Measurements from ENCODE around the gene CAMK4. TPM values are rescaled to one million over a fixed set of nuclear protein-coding genes. Genes with fewer than 3 reads are reported as not detected.

CAMK4 gene
- total RNA-seq, 1 experiment from 2014 or later: 10.2 TPM

DNA sequence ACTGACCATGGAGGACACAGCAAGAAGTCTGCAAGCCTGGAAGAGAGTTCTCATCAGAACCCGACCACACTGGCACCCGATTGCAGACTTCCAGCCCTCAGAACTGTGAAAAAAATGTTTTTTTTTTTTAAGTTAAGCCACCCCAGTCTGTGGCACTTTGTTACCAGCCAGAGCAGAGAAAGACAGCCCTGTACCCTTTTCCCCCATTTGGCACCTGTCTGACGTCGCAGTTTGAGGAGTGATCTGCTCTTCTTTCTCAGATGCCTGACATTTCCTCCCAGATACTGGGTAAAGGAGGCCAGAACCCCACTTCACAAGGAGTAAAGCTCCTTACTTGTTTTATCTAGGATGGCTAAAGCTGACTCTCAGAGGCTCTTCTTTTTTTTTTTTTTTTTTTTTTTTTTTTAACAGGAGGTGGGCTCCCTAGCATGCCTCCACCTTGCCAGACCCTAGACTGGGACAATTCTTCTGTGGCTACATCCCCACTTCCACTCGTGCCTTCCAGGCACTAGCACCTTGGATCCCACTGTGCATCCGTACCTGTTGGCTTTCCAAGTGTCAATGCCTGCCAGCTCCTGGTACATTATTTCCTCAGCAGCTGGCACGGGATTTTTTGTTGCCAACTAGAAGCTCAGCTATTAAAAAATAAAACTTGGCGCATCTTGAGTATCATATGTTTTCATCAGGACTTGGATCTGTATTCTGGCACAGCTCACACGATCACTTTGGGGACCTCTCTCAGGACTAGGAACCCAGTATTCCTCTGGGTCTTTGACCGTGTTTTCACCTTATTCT lies 14.4 kb downstream of the CAMK4 start (continued):
- TF ChIP-seq, protein P1, sequence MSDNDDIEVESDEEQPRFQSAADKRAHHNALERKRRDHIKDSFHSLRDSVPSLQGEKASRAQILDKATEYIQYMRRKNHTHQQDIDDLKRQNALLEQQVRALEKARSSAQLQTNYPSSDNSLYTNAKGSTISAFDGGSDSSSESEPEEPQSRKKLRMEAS (IDR thresholded peaks at IDR 0.05): no peak
- TF ChIP-seq, protein P2, sequence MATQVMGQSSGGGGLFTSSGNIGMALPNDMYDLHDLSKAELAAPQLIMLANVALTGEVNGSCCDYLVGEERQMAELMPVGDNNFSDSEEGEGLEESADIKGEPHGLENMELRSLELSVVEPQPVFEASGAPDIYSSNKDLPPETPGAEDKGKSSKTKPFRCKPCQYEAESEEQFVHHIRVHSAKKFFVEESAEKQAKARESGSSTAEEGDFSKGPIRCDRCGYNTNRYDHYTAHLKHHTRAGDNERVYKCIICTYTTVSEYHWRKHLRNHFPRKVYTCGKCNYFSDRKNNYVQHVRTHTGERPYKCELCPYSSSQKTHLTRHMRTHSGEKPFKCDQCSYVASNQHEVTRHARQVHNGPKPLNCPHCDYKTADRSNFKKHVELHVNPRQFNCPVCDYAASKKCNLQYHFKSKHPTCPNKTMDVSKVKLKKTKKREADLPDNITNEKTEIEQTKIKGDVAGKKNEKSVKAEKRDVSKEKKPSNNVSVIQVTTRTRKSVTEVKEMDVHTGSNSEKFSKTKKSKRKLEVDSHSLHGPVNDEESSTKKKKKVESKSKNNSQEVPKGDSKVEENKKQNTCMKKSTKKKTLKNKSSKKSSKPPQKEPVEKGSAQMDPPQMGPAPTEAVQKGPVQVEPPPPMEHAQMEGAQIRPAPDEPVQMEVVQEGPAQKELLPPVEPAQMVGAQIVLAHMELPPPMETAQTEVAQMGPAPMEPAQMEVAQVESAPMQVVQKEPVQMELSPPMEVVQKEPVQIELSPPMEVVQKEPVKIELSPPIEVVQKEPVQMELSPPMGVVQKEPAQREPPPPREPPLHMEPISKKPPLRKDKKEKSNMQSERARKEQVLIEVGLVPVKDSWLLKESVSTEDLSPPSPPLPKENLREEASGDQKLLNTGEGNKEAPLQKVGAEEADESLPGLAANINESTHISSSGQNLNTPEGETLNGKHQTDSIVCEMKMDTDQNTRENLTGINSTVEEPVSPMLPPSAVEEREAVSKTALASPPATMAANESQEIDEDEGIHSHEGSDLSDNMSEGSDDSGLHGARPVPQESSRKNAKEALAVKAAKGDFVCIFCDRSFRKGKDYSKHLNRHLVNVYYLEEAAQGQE (IDR thresholded peaks at IDR 0.05; ENCODE audit: low read depth): no peak
- no peak for TF ChIP-seq ZFX (IDR thresholded peaks at IDR 0.05)
- no peak for TF ChIP-seq POLR2A (IDR thresholded peaks at IDR 0.05; ENCODE audit: borderline replicate concordance, extremely low read depth, insufficient read depth, insufficient read length)
- no peak for TF ChIP-seq EZH2phosphoT487 (IDR thresholded peaks at IDR 0.05; ENCODE audit: borderline replicate concordance)

DNA sequence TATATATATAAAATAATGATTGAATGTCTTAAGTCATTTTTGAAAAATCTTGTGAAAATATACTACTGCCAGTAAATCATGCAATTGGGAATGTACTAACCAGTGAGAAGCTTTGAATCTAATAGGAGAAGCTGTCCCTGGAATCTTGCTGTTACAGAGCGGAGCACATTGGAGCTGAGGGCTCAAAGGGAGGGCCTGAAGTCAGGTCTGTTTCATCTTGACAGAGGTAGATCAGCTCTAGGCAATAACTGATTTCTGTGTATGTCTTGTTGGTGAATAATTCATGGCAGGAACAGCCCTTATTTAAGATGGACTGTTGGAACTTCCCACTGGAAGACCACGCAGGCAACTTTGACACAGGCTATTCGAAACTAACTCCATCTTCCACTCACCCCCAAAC lies 17.5 kb downstream of the CAMK4 start:
- no peak overlapping the region for H3K27ac ChIP-seq (ENCODE audit: low read depth, low read length)
- no peaks in the 10 kb centered on the region for H3K9me2 ChIP-seq (ENCODE audit: insufficient read depth)
- no peaks in the 10 kb centered on the region for H4K20me1 ChIP-seq (ENCODE audit: insufficient read depth)
- peaks cover 4% of the 10 kb centered on the region for H3K27me3 ChIP-seq (ENCODE audit: insufficient read depth, low read length)
- RAD21 ChIA-PET (ENCODE audit: low non-redundant PET in 1 of 2, low total read pairs in 2 of 2, uncharacterized antibody in 2 of 2, unreplicated experiment in 2 of 2): no interaction called here
- no peak overlapping the region for H3K4me3 ChIP-seq (replicated peaks in 1 of 2; ENCODE audit: low read depth in 1 of 2, low read length in 2 of 2)
- TF ChIP-seq SRF (IDR thresholded peaks at IDR 0.05; ENCODE audit: low read depth) (no peak), ZNF274 (IDR thresholded peaks at IDR 0.05; ENCODE audit: low read depth, low read length) (no peak), POLR2AphosphoS5 (IDR thresholded peaks at IDR 0.05; ENCODE audit: low read depth, low read length) (no peak), TCF7L2 (IDR thresholded peaks at IDR 0.05; ENCODE audit: borderline replicate concordance, extremely low read depth, insufficient read depth, insufficient read length) (no peak), RAD21 (IDR thresholded peaks at IDR 0.05; ENCODE audit: low read depth) (no peak)
- TF ChIP-seq, protein P3, sequence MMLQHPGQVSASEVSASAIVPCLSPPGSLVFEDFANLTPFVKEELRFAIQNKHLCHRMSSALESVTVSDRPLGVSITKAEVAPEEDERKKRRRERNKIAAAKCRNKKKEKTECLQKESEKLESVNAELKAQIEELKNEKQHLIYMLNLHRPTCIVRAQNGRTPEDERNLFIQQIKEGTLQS (IDR thresholded peaks at IDR 0.05): no peak
- TF ChIP-seq, protein P4, sequence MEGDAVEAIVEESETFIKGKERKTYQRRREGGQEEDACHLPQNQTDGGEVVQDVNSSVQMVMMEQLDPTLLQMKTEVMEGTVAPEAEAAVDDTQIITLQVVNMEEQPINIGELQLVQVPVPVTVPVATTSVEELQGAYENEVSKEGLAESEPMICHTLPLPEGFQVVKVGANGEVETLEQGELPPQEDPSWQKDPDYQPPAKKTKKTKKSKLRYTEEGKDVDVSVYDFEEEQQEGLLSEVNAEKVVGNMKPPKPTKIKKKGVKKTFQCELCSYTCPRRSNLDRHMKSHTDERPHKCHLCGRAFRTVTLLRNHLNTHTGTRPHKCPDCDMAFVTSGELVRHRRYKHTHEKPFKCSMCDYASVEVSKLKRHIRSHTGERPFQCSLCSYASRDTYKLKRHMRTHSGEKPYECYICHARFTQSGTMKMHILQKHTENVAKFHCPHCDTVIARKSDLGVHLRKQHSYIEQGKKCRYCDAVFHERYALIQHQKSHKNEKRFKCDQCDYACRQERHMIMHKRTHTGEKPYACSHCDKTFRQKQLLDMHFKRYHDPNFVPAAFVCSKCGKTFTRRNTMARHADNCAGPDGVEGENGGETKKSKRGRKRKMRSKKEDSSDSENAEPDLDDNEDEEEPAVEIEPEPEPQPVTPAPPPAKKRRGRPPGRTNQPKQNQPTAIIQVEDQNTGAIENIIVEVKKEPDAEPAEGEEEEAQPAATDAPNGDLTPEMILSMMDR (IDR thresholded peaks at IDR 0.05 in 2 of 3, conservative IDR thresholded peaks at IDR 0.05 in 1 of 3; ENCODE audit: borderline replicate concordance in 1 of 3, insufficient read depth in 1 of 3, low read depth in 2 of 3, low read length in 2 of 3): no peak
- TF ChIP-seq, protein P2 (IDR thresholded peaks at IDR 0.05; ENCODE audit: low read depth): no peak
- POLR2A ChIA-PET: no interaction called here
- DNase-seq (ENCODE audit: low read depth, low spot score) (no peak), ATAC-seq (no peak)
- intact Hi-C loops (cut with micrococcal nuclease): loop anchor here (2.0 kb wide), 1 partner anchor 61 kb away; no protein-coding TSS in a partner anchor
- CTCF ChIA-PET: no interaction called here
- H3K9me3 ChIP-seq (ENCODE audit: control insufficient read depth in 1 of 2, insufficient read depth in 1 of 2, low read depth in 1 of 2, low read length in 2 of 2): no peaks in the 10 kb centered on the region
- BruUV-seq (replicated peaks): no TSS peak
- H3K9ac ChIP-seq (ENCODE audit: low read length): no peak overlapping the region
- H2AFZ ChIP-seq (ENCODE audit: low read depth, low read length, poor library complexity, severe bottlenecking): no peak overlapping the region
- H3K4me1 ChIP-seq (ENCODE audit: control insufficient read depth in 1 of 2, insufficient read depth in 2 of 2, low read length in 2 of 2): no peaks in the 10 kb centered on the region
- no peaks in the 10 kb centered on the region for H3K79me2 ChIP-seq (ENCODE audit: insufficient read depth, low read length)
- no peaks in the 10 kb centered on the region for H3K36me3 ChIP-seq (ENCODE audit: control insufficient read depth in 1 of 2, insufficient read depth in 2 of 2, low read length in 2 of 2)
- no peak overlapping the region for H3K4me2 ChIP-seq (ENCODE audit: low read length)

Data from HCT116 (cell line).